Activated CD4-positive, alpha-beta T cell treated with anti-CD3 and anti-CD28 coated beads, Interleukin-2, amount 10 ng/mL, durations not matched to agents 7 days and 5 days (primary cell): ENCODE measurements around the gene ST3GAL2. TPM values are rescaled to one million over a fixed set of nuclear protein-coding genes. Genes with fewer than 3 reads are reported as not detected.

Experiments
- CTCF ChIA-PET: fragments of 350-600 bp; sonication (Branson Sonifier 250); formaldehyde crosslinking; loops from one replicate; lab custom pipeline; 2021; ENCODE audit warnings: antibody characterized with exemption; lab: Charles Lee
- POLR2A ChIA-PET: fragments of 350-600 bp; sonication (Branson Sonifier 250); formaldehyde crosslinking; loops from one replicate; lab custom pipeline; 2021; ENCODE audit warnings: antibody characterized with exemption; lab: Charles Lee
- DNase-seq: peaks from one replicate; pipeline ENCODE4 v3.0.0-alpha.2; 2020
- H3K27ac Mint-ChIP-seq: one replicate; pipeline ENCODE4 v1.8.0; 2021; ENCODE audit warnings: mild to moderate bottlenecking, moderate library complexity, mixed read lengths
- H3K27me3 Mint-ChIP-seq: one replicate; pipeline ENCODE4 v1.8.0; 2021; ENCODE audit warnings: mixed read lengths
- H3K36me3 Mint-ChIP-seq: one replicate; pipeline ENCODE4 v1.8.0; 2021; ENCODE audit warnings: low read depth, mixed read lengths
- H3K4me1 Mint-ChIP-seq: one replicate; pipeline ENCODE4 v1.8.0; 2021; ENCODE audit warnings: mixed read lengths
- H3K4me3 Mint-ChIP-seq: one replicate; pipeline ENCODE4 v1.8.0; 2021; ENCODE audit warnings: mild to moderate bottlenecking, moderate library complexity, mixed read lengths
- H3K9me3 Mint-ChIP-seq: one replicate; pipeline ENCODE4 v1.8.0; 2021; ENCODE audit warnings: mixed read lengths
- total RNA-seq, 2 experiments: library from RNA; stranded (reverse); gene quantifications; one replicate each; pipeline ENCODE4 v1.2.3, GENCODE V29; 2021

Gene ST3GAL2
- total RNA-seq = 10 to 100 TPM; 24.5 to 25.6 TPM

GRCh38 chr16:70438969-70439862, at the start of gene ST3GAL2:
TSS of gene ST3GAL2 (minus strand) at chr16:70439100. CDS start at chr16:70398530, 40,570 bp downstream.
- Mint-ChIP-seq H3K4me1 (peaks cover 29% of the 10 kb centered on the region), H3K27me3 (no peaks in the 10 kb centered on the region), H3K27ac (peak within 1 kb of the TSS; percentile 94), H3K36me3 (peaks cover 4% of the 10 kb centered on the region), H3K4me3 (peak within 1 kb of the TSS; percentile 90), H3K9me3 (no peaks in the 10 kb centered on the region)
- POLR2A ChIA-PET = no interaction called here
- DNase-seq = peak; percentile 95
- CTCF ChIA-PET = interaction anchor here (0.5 to 1.6 kb wide), 6 partner anchors 10 to 837 kb away, joined by 3 to 6 read pairs (median 4); partner anchors contain the start of gene FCSK

GRCh38 chr16:70484867-70485266, 46.0 kb upstream of the ST3GAL2 start:
- POLR2A ChIA-PET = no interaction called here
- no peak overlapping the region for H3K4me3 Mint-ChIP-seq
- peak overlapping the region; percentile 19 for H3K27ac Mint-ChIP-seq
- no peaks in the 10 kb centered on the region for H3K27me3 Mint-ChIP-seq
- no peaks in the 10 kb centered on the region for H3K9me3 Mint-ChIP-seq
- DNase-seq = no peak
- peaks cover 20% of the 10 kb centered on the region for H3K36me3 Mint-ChIP-seq
- no peaks in the 10 kb centered on the region for H3K4me1 Mint-ChIP-seq
- CTCF ChIA-PET = interaction anchor here (0.6 to 1.5 kb wide), 2 partner anchors 12 to 66 kb away, joined by 3 read pairs; no protein-coding TSS in a partner anchor

GRCh38 chr16:70483426-70483825, 44.5 kb upstream of the ST3GAL2 start:
- H3K27ac Mint-ChIP-seq = no peak overlapping the region
- no peak overlapping the region for H3K4me3 Mint-ChIP-seq
- no peak for DNase-seq
- no peaks in the 10 kb centered on the region for H3K9me3 Mint-ChIP-seq
- peaks cover 3% of the 10 kb centered on the region for H3K4me1 Mint-ChIP-seq
- POLR2A ChIA-PET = no interaction called here
- CTCF ChIA-PET = interaction anchor here (0.6 to 1.5 kb wide), 7 partner anchors 11 to 157 kb away, joined by 3 to 5 read pairs (median 3); no protein-coding TSS in a partner anchor
- no peaks in the 10 kb centered on the region for H3K27me3 Mint-ChIP-seq
- H3K36me3 Mint-ChIP-seq = peaks cover 18% of the 10 kb centered on the region

- H3K4me3 Mint-ChIP-seq = no peak overlapping the region
- ChIA-PET CTCF (interaction anchor here (1.1 kb wide), 1 partner anchor 39 kb away, joined by 5 read pairs; no protein-coding TSS in a partner anchor), POLR2A (no interaction called here)
- no peak overlapping the region for H3K27ac Mint-ChIP-seq
- peaks cover 8% of the 10 kb centered on the region for H3K4me1 Mint-ChIP-seq
- H3K36me3 Mint-ChIP-seq = peaks cover 18% of the 10 kb centered on the region
- H3K27me3 Mint-ChIP-seq = no peaks in the 10 kb centered on the region
- DNase-seq = no peak
- no peaks in the 10 kb centered on the region for H3K9me3 Mint-ChIP-seq
These were observed 43.7 kb upstream of the ST3GAL2 start for GRCh38 chr16:70482624-70483023.

GRCh38 chr16:70481929-70482536, 43.1 kb upstream of the ST3GAL2 start:
- Mint-ChIP-seq H3K27ac (no peak overlapping the region), H3K27me3 (no peaks in the 10 kb centered on the region), H3K9me3 (no peaks in the 10 kb centered on the region), H3K36me3 (peaks cover 20% of the 10 kb centered on the region), H3K4me1 (peaks cover 10% of the 10 kb centered on the region), H3K4me3 (no peak overlapping the region)
- CTCF ChIA-PET = interaction anchor here (1.5 kb wide), 1 partner anchor 8 kb away, joined by 4 read pairs; no protein-coding TSS in a partner anchor
- POLR2A ChIA-PET = no interaction called here
- no peak for DNase-seq

- no peaks in the 10 kb centered on the region for H3K9me3 Mint-ChIP-seq
- no peak for DNase-seq
- ChIA-PET POLR2A (no interaction called here), CTCF (interaction anchor here (1.5 to 3.0 kb wide), 2 partner anchors 9 to 11 kb away, joined by 4 to 14 read pairs; no protein-coding TSS in a partner anchor)
- no peak overlapping the region for H3K27ac Mint-ChIP-seq
- H3K36me3 Mint-ChIP-seq = peaks cover 14% of the 10 kb centered on the region
- H3K27me3 Mint-ChIP-seq = no peaks in the 10 kb centered on the region
- peaks cover 21% of the 10 kb centered on the region for H3K4me1 Mint-ChIP-seq
- H3K4me3 Mint-ChIP-seq = no peak overlapping the region
These were observed 41.5 kb upstream of the ST3GAL2 start for GRCh38 chr16:70480127-70481105.

- Mint-ChIP-seq H3K4me1 (peaks cover 21% of the 10 kb centered on the region), H3K27ac (no peak overlapping the region), H3K4me3 (no peak overlapping the region), H3K27me3 (no peaks in the 10 kb centered on the region), H3K9me3 (no peaks in the 10 kb centered on the region), H3K36me3 (peaks cover 14% of the 10 kb centered on the region)
- POLR2A ChIA-PET = no interaction called here
- DNase-seq = no peak
- CTCF ChIA-PET = interaction anchor here (1.4 to 3.0 kb wide), 4 partner anchors 9 to 84 kb away, joined by 4 to 14 read pairs (median 8); no protein-coding TSS in a partner anchor
These were observed 40.0 kb upstream of the ST3GAL2 start for GRCh38 chr16:70478912-70479341.

GRCh38 chr16:70478169-70478568, 39.3 kb upstream of the ST3GAL2 start:
- no peaks in the 10 kb centered on the region for H3K9me3 Mint-ChIP-seq
- peak overlapping the region; percentile 28 for H3K27ac Mint-ChIP-seq
- ChIA-PET CTCF (interaction anchor here (0.5 to 3.0 kb wide), 5 partner anchors 9 to 83 kb away, joined by 3 to 14 read pairs (median 7); no protein-coding TSS in a partner anchor), POLR2A (no interaction called here)
- no peak for DNase-seq
- peaks cover 7% of the 10 kb centered on the region for H3K36me3 Mint-ChIP-seq
- H3K4me1 Mint-ChIP-seq = peaks cover 21% of the 10 kb centered on the region
- H3K4me3 Mint-ChIP-seq = no peak overlapping the region
- no peaks in the 10 kb centered on the region for H3K27me3 Mint-ChIP-seq

GRCh38 chr16:70476272-70477020, 37.5 kb upstream of the ST3GAL2 start:
- CTCF ChIA-PET = interaction anchor here (2.7 kb wide), 2 partner anchors 17 to 82 kb away, joined by 7 to 8 read pairs; no protein-coding TSS in a partner anchor
- H3K4me1 Mint-ChIP-seq = peaks cover 21% of the 10 kb centered on the region
- DNase-seq = peak; percentile 24
- H3K9me3 Mint-ChIP-seq = no peaks in the 10 kb centered on the region
- peaks cover 2% of the 10 kb centered on the region for H3K36me3 Mint-ChIP-seq
- H3K27ac Mint-ChIP-seq = peak overlapping the region; percentile 84
- no peak overlapping the region for H3K4me3 Mint-ChIP-seq
- H3K27me3 Mint-ChIP-seq = no peaks in the 10 kb centered on the region
- POLR2A ChIA-PET = interaction anchor here (0.6 to 1.0 kb wide), 2 partner anchors 49 to 113 kb away, joined by 3 read pairs; no protein-coding TSS in a partner anchor

GRCh38 chr16:70475054-70475871, 36.4 kb upstream of the ST3GAL2 start:
- peaks cover 21% of the 10 kb centered on the region for H3K4me1 Mint-ChIP-seq
- CTCF ChIA-PET = interaction anchor here (1.1 kb wide), 1 partner anchor 26 kb away, joined by 3 read pairs; no protein-coding TSS in a partner anchor
- H3K36me3 Mint-ChIP-seq = peaks cover 2% of the 10 kb centered on the region
- no peaks in the 10 kb centered on the region for H3K9me3 Mint-ChIP-seq
- POLR2A ChIA-PET = no interaction called here
- H3K4me3 Mint-ChIP-seq = no peak overlapping the region
- DNase-seq = no peak
- H3K27ac Mint-ChIP-seq = peak overlapping the region; percentile 36
- H3K27me3 Mint-ChIP-seq = no peaks in the 10 kb centered on the region
